WERI-Rb-1 (cell line): ENCODE measurements around the gene ULK4.
A peak's percentile ranks its signal among the peaks of the same experiment; 100 is the strongest.

ENCODE experiments used
- DNase-seq: peaks from one replicate; pipeline ENCODE4 v3.0.0-alpha.2; 2020
- H3K27ac ChIP-seq: fragments of 250-450 bp; sonication (Bioruptor Pico); 2 replicates; pipeline ENCODE4 v1.5.1; 2020; ENCODE audit warnings: mild to moderate bottlenecking, moderate library complexity
- H3K27me3 ChIP-seq: fragments of 250-450 bp; sonication (Bioruptor Pico); 2 replicates; pipeline ENCODE4 v1.5.1; 2021; ENCODE audit warnings: mild to moderate bottlenecking, low read depth, moderate library complexity; ENCODE audit not compliant: insufficient read depth, severe bottlenecking
- H3K36me3 ChIP-seq: fragments of 250-450 bp; sonication (Bioruptor Pico); 2 replicates; pipeline ENCODE4 v1.5.1; 2020; ENCODE audit warnings: mild to moderate bottlenecking, moderate library complexity
- H3K4me3 ChIP-seq: 2 replicates; pipeline ENCODE4 v1.5.1; 2011; ENCODE audit warnings: low read depth, mild to moderate bottlenecking, control low read depth, low read length
- H3K9me3 ChIP-seq: fragments of 250-450 bp; sonication (Bioruptor Pico); 2 replicates; pipeline ENCODE4 v1.5.1; 2021; ENCODE audit warnings: mild to moderate bottlenecking, moderate library complexity; ENCODE audit not compliant: severe bottlenecking
- TF ChIP-seq, protein P1 (sequence below): IDR thresholded peaks from 2 replicates; pipeline ENCODE4 v1.5.1; 2011; ENCODE audit warnings: low read depth, mild to moderate bottlenecking, control low read depth, inconsistent platforms, low read length

Gene ULK4

DNA sequence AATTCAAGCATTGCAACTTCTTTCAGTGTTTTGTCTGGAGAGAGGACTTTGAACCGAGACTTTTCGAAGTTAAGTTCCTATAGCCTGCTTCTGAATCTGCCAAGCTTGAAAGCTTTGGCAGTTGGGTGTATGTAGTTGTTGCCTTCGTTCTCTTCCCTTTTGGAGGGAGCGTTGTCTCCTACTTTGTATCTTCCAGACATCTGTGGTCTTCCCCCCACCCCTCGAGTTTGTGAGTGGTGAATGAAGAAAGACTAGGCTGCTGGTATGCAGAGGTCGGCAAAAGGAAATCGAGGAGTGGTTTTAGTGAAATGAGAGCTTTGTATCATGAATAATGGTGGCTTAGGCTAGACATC, 761.3 kb downstream of the ULK4 start:
- no peak overlapping the region for H3K27ac ChIP-seq
- no peak for DNase-seq
- no peaks in the 10 kb centered on the region for H3K9me3 ChIP-seq
- TF ChIP-seq, protein P1, sequence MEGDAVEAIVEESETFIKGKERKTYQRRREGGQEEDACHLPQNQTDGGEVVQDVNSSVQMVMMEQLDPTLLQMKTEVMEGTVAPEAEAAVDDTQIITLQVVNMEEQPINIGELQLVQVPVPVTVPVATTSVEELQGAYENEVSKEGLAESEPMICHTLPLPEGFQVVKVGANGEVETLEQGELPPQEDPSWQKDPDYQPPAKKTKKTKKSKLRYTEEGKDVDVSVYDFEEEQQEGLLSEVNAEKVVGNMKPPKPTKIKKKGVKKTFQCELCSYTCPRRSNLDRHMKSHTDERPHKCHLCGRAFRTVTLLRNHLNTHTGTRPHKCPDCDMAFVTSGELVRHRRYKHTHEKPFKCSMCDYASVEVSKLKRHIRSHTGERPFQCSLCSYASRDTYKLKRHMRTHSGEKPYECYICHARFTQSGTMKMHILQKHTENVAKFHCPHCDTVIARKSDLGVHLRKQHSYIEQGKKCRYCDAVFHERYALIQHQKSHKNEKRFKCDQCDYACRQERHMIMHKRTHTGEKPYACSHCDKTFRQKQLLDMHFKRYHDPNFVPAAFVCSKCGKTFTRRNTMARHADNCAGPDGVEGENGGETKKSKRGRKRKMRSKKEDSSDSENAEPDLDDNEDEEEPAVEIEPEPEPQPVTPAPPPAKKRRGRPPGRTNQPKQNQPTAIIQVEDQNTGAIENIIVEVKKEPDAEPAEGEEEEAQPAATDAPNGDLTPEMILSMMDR = no peak
- peak overlapping the region; percentile 96 for H3K4me3 ChIP-seq
- H3K36me3 ChIP-seq = peaks cover 2% of the 10 kb centered on the region
- H3K27me3 ChIP-seq = no peaks in the 10 kb centered on the region

- peaks cover 2% of the 10 kb centered on the region for H3K36me3 ChIP-seq
- H3K27ac ChIP-seq = peak overlapping the region; percentile 98
- DNase-seq = peak; percentile 24
- no peaks in the 10 kb centered on the region for H3K9me3 ChIP-seq
- H3K27me3 ChIP-seq = no peaks in the 10 kb centered on the region
- H3K4me3 ChIP-seq = peak overlapping the region; percentile 96
- TF ChIP-seq, protein P1 = no peak
Measured at GRCh38 chr3:41199866-41200668, 761.8 kb downstream of the ULK4 start.

DNA sequence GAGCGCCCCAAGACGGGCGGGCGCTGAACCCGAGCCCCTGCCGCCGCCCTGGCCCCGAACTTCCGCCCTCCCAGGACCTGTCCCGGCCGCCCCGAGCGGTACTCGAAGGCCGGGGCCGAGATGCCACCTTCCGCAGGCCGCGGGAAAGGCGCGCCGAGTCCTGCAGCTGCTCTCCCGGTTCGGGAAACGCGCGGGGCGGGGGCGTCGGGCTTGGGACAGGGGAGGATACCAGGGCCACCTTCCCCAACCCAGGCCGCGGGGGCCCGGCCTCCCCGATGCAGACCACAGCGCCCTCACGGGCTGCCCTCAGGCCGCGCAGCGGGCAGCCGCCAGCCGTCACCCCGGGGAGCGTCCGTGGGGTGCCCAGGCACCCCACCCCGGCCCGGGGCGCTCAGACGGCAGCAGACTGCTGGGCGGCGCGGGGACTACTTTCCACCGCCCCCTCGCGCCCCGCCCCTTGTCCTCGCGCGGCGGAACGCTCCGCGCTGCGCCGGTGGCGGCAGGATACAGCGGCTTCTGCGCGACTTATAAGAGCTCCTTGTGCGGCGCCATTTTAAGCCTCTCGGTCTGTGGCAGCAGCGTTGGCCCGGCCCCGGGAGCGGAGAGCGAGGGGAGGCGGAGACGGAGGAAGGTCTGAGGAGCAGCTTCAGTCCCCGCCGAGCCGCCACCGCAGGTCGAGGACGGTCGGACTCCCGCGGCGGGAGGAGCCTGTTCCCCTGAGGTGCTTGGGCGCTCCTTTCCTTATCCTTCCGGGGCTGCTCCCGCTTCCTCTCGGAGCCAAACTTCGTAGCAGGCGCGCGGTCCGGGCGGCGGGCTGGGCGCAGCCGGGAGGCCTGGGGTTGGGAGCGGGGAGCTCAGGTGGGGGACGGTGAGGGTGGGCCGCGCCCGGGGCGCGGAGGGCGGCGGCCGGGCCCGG, 762.7 kb downstream of the ULK4 start, which contains the start of gene CTNNB1:
Gene CTNNB1, plus strand, starts transcription at position 556 of the 916 bp plus-strand sequence. CDS start 24,564 bp downstream, outside the sequence.
- H3K27me3 ChIP-seq = no peaks in the 10 kb centered on the region
- peak within 1 kb of the TSS; percentile 98 for H3K27ac ChIP-seq
- H3K4me3 ChIP-seq = peak within 1 kb of the TSS; percentile 96
- H3K9me3 ChIP-seq = no peaks in the 10 kb centered on the region
- H3K36me3 ChIP-seq = peaks cover 2% of the 10 kb centered on the region
- DNase-seq = peak; percentile 91
- TF ChIP-seq, protein P1 = 0 out of 2 replicates have a peak, but pooled peaks have one; percentile 29

DNA sequence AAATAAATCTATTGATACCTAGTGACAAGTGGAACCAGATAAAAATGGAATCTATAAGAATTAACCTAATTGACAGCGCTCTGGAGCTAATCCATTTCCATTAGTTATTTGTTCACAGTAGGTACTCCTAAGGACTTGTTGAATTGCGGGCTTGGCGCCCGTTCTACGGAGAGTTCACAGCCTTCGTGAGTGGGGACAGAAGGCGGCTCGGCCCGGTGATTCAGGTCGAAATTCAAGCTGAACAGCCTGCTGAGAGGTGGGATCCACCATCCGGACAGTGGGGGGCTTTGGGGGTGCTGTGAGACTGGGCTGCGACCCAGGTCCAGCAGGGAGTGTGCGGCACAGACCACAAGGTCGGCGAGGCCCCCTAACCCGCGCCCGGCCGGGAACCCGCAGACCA, 763.4 kb downstream of the ULK4 start:
- peak overlapping the region; percentile 96 for H3K4me3 ChIP-seq
- H3K27me3 ChIP-seq = no peaks in the 10 kb centered on the region
- H3K9me3 ChIP-seq = no peaks in the 10 kb centered on the region
- peak; percentile 52 for DNase-seq
- TF ChIP-seq, protein P1 = no peak
- H3K36me3 ChIP-seq = peaks cover 2% of the 10 kb centered on the region
- peak overlapping the region; percentile 98 for H3K27ac ChIP-seq

DNA sequence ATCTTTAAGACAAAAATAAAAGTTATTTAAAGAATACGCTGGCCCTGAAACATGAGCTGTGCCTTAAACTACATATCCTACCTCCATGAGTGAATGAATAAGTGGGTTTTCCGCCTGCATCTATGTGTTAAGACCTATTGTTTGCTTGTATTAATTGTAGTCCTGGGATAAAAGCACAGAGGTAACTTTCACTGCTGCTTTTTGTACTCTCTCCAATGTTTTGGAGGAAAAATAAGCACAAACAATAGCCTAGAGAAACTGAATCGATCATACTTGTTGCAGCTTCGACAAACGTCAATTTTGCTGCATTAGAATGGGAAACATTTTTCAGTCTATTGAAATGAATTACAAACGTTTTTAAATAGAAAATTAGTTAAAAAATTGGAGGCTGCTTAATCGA, 763.9 kb downstream of the ULK4 start:
- H3K27me3 ChIP-seq = no peaks in the 10 kb centered on the region
- H3K36me3 ChIP-seq = peaks cover 2% of the 10 kb centered on the region
- TF ChIP-seq, protein P1 = no peak
- no peaks in the 10 kb centered on the region for H3K9me3 ChIP-seq
- no peak for DNase-seq
- H3K4me3 ChIP-seq = peak overlapping the region; percentile 96; the same call in 1 of the 2 replicates
- H3K27ac ChIP-seq = no peak overlapping the region
